Fibroblast of lung (primary cell): ENCODE data around the gene MAN1A1. TPM values are rescaled to one million over a fixed set of nuclear protein-coding genes. Genes with fewer than 3 reads are reported as not detected.

ENCODE experiments used
- DNase-seq, 2 donors: peaks; one replicate each; pipeline versions ENCODE4 v3.0.0 to v3.0.0-alpha.2; 2010; ENCODE audit warnings: low read depth in 2 of 2
- H2AFZ ChIP-seq: 2 replicates; pipeline ENCODE4 v1.5.1; 2012; ENCODE audit warnings: low read length, control low read depth, inconsistent platforms
- H3K27ac ChIP-seq: 2 replicates; pipeline ENCODE4 v1.5.1; 2011; ENCODE audit warnings: low read length, control low read depth; ENCODE audit not compliant: insufficient read depth
- H3K27me3 ChIP-seq: 2 replicates; pipeline ENCODE4 v1.5.1; 2011; ENCODE audit warnings: mild to moderate bottlenecking, low read length; ENCODE audit not compliant: control insufficient read depth, insufficient read depth
- H3K36me3 ChIP-seq: 2 replicates; pipeline ENCODE4 v1.5.1; 2011; ENCODE audit warnings: low read length; ENCODE audit not compliant: control insufficient read depth, insufficient read depth
- H3K4me1 ChIP-seq: 2 replicates; pipeline ENCODE4 v1.5.1; 2011; ENCODE audit warnings: low read length; ENCODE audit not compliant: control insufficient read depth, insufficient read depth; ENCODE audit errors: extremely low read depth
- H3K4me2 ChIP-seq: 2 replicates; pipeline ENCODE4 v1.5.1; 2011; ENCODE audit warnings: low read length, control low read depth; ENCODE audit not compliant: insufficient read depth; ENCODE audit errors: extremely low read depth
- H3K4me3 ChIP-seq, 4 experiments: fragments of 200-600 bp in 1 of 4; sonication (generic) in 1 of 4; replicated peaks in 1 of 4; 2 replicates each; pipeline ENCODE4 v1.5.1; 2011 to 2016; ENCODE audit warnings: low read length in 4 of 4, low read depth in 3 of 4, mild to moderate bottlenecking in 3 of 4, control low read depth in 2 of 4, inconsistent platforms in 1 of 4, mixed read lengths in 1 of 4; ENCODE audit not compliant: insufficient read depth in 1 of 4; ENCODE audit errors: control extremely low read depth in 1 of 4
- H3K79me2 ChIP-seq: 2 replicates; pipeline ENCODE4 v1.5.1; 2012; ENCODE audit warnings: mild to moderate bottlenecking, low read length, inconsistent platforms; ENCODE audit not compliant: control insufficient read depth, insufficient read depth
- H3K9ac ChIP-seq: 2 replicates; pipeline ENCODE4 v1.5.1; 2011; ENCODE audit warnings: mild to moderate bottlenecking, low read length, control low read depth; ENCODE audit not compliant: insufficient read depth
- H3K9me3 ChIP-seq: 2 replicates; pipeline ENCODE4 v1.5.1; 2012; ENCODE audit warnings: low read depth, low read length; ENCODE audit not compliant: control insufficient read depth, insufficient read depth
- H4K20me1 ChIP-seq: 2 replicates; pipeline ENCODE4 v1.5.1; 2011; ENCODE audit warnings: low read length; ENCODE audit not compliant: control insufficient read depth, insufficient read depth; ENCODE audit errors: extremely low read depth
- CTCF ChIP-seq, 2 donors: IDR thresholded peaks in 1 of 2; conservative IDR thresholded peaks in 1 of 2; 1 replicate in 1 of 2; 2 replicates in 1 of 2; pipeline ENCODE4 v1.5.1; 2011 to 2012; ENCODE audit warnings: low read length in 2 of 2, control low read depth in 1 of 2, inconsistent platforms in 1 of 2, low read depth in 1 of 2, mild to moderate bottlenecking in 1 of 2
- EZH2 ChIP-seq: IDR thresholded peaks from 2 replicates; pipeline ENCODE4 v1.5.1; 2012; ENCODE audit warnings: low read length, control low read depth, mild to moderate bottlenecking; ENCODE audit errors: missing control alignments
- polyA plus RNA-seq, 2 donors: library from polyadenylated mRNA; depleted of rRNA in 1 of 2; stranded (reverse) in 1 of 2; unstranded in 1 of 2; fragments of >200 nt; gene quantifications; 2 replicates each; pipeline ENCODE4 v1.2.1, GENCODE V29; 2011 to 2012; ENCODE audit warnings: missing spikeins in 1 of 2
- total RNA-seq: library from RNA; depleted of rRNA; stranded (reverse); fragments of >200 nt; gene quantifications from 2 replicates; pipeline ENCODE4 v1.2.1, GENCODE V29; 2014

Gene MAN1A1
- total and polyA plus RNA-seq, 2 donors (not counting 1 experiment from before 2014, with no cell fraction given) = 39.5 to 120 TPM

DNA sequence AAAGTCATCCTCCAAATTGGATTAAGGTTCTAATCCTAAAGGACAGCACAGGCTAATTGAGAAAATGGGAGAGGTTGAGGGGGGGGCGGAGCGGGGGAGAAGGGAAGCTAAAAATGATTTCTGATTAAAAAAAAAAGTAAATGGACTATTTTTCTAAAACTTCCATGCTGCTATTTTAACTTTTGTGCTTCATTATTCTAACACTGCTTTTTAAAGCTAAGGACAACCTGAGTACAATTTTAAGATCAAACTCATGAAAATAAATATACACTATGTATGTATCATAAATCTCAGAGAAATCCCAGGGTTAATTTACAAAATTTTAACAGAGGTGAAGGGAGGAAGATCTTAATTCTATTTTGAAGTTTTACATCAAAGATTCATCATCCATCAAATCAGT, 4.4 kb downstream of the MAN1A1 start:
- no peak for TF ChIP-seq EZH2
- no peak for TF ChIP-seq CTCF (conservative IDR thresholded peaks at IDR 0.05 in 1 of 2, IDR thresholded peaks at IDR 0.05 in 1 of 2; ENCODE audit: low read depth in 1 of 2, low read length in 2 of 2)
- Histone ChIP-seq H2AFZ (no peak overlapping the region), H3K9ac (no peak overlapping the region), H3K36me3 (no peaks in the 10 kb centered on the region), H3K27me3 (no peaks in the 10 kb centered on the region), H3K27ac (no peak overlapping the region), H3K79me2 (peaks cover 16% of the 10 kb centered on the region), H3K9me3 (no peaks in the 10 kb centered on the region), H3K4me2 (no peak overlapping the region), H3K4me1 (peaks cover 3% of the 10 kb centered on the region), H3K4me3 (peak overlapping the region in 1 of 4 experiments; percentile 19), H4K20me1 (no peaks in the 10 kb centered on the region)
- DNase-seq = no peak

DNA sequence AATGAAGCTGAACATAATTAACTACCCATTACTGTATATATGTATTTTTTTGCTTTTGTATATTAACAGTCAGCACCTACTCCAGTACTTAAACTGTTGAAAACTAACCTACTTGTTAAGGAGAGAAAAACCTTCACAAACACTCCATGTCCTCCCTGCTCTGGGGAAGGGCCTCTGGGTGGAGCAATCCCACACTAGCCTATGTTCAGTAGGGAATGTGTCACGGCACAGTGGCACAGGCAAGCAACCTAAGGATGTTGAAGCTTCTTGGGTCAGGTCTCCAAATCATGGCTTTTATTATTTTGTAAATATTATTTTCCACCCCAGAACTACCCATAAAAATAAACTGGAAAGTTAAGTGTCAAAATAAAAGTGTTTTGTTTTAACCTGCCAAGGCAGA, 5.3 kb downstream of the MAN1A1 start:
- Histone ChIP-seq H3K4me1 (peaks cover 3% of the 10 kb centered on the region), H3K9ac (no peak overlapping the region), H3K36me3 (no peaks in the 10 kb centered on the region), H3K27ac (no peak overlapping the region), H2AFZ (no peak overlapping the region), H3K9me3 (no peaks in the 10 kb centered on the region), H3K4me3 (peak overlapping the region in 1 of 4 experiments; percentile 3), H3K4me2 (no peak overlapping the region), H3K27me3 (no peaks in the 10 kb centered on the region), H4K20me1 (no peaks in the 10 kb centered on the region), H3K79me2 (peaks cover 16% of the 10 kb centered on the region)
- TF ChIP-seq CTCF (conservative IDR thresholded peaks at IDR 0.05 in 1 of 2, IDR thresholded peaks at IDR 0.05 in 1 of 2; ENCODE audit: low read depth in 1 of 2, low read length in 2 of 2) = no peak
- no peak for TF ChIP-seq EZH2
- DNase-seq = no peak

- TF ChIP-seq EZH2 = no peak
- TF ChIP-seq CTCF (conservative IDR thresholded peaks at IDR 0.05 in 1 of 2, IDR thresholded peaks at IDR 0.05 in 1 of 2; ENCODE audit: low read depth in 1 of 2, low read length in 2 of 2) = no peak
- H3K9me3 ChIP-seq = no peaks in the 10 kb centered on the region
- H3K4me2 ChIP-seq = no peak overlapping the region
- no peak overlapping the region for H3K4me3 ChIP-seq
- H3K9ac ChIP-seq = no peak overlapping the region
- no peak overlapping the region for H3K27ac ChIP-seq
- H2AFZ ChIP-seq = no peak overlapping the region
- no peaks in the 10 kb centered on the region for H3K27me3 ChIP-seq
- no peaks in the 10 kb centered on the region for H4K20me1 ChIP-seq
- peaks cover 3% of the 10 kb centered on the region for H3K4me1 ChIP-seq
- H3K79me2 ChIP-seq = peaks cover 16% of the 10 kb centered on the region
- no peak for DNase-seq
- H3K36me3 ChIP-seq = no peaks in the 10 kb centered on the region
These were observed 5.9 kb downstream of the MAN1A1 start for GRCh38 chr6:119343573-119344146.
